Calu3 (cell line): ENCODE measurements around the gene TTC28. TPM values are rescaled to one million over a fixed set of nuclear protein-coding genes. Genes with fewer than 3 reads are reported as not detected.

Experiments
- BruUV-seq: library from RNA; stranded (reverse); fragments of 400-500 nt; replicated peaks from 2 replicates; lab custom pipeline; 2021; lab: Mats Ljungman, UMichigan
- CTCF ChIA-PET: fragments of 300-600 bp; sonication (Branson Sonifier 250); formaldehyde crosslinking; loops from one replicate; lab custom pipeline; 2022; ENCODE audit warnings: antibody characterized with exemption; lab: Charles Lee
- DNase-seq: peaks from one replicate; pipeline ENCODE4 v3.0.0; 2022
- H3K27ac Mint-ChIP-seq: one replicate; pipeline ENCODE4 v1.8.0; 2022; ENCODE audit warnings: mixed read lengths; ENCODE audit not compliant: unreplicated experiment
- H3K27me3 Mint-ChIP-seq: one replicate; pipeline ENCODE4 v1.8.0; 2022; ENCODE audit warnings: mixed read lengths; ENCODE audit not compliant: unreplicated experiment
- H3K36me3 Mint-ChIP-seq: one replicate; pipeline ENCODE4 v1.8.0; 2022; ENCODE audit warnings: mild to moderate bottlenecking, moderate library complexity, mixed read lengths; ENCODE audit not compliant: insufficient read depth, unreplicated experiment
- H3K4me1 Mint-ChIP-seq: one replicate; pipeline ENCODE4 v1.8.0; 2022; ENCODE audit warnings: mild to moderate bottlenecking, low read depth, mixed read lengths; ENCODE audit not compliant: unreplicated experiment
- H3K4me3 Mint-ChIP-seq: one replicate; pipeline ENCODE4 v1.8.0; 2022; ENCODE audit warnings: mild to moderate bottlenecking, low read depth, moderate library complexity, mixed read lengths; ENCODE audit not compliant: unreplicated experiment
- H3K9me3 Mint-ChIP-seq: one replicate; pipeline ENCODE4 v1.8.0; 2022; ENCODE audit warnings: low read depth, mixed read lengths; ENCODE audit not compliant: unreplicated experiment
- intact Hi-C: fragments of 100-400 bp; cut with micrococcal nuclease; formaldehyde crosslinking; loops from one replicate; pipeline ENCODE4 v1.10.0; 2022; ENCODE audit not compliant: unreplicated experiment
- total RNA-seq: library from RNA; stranded (reverse); gene quantifications from 2 replicates; pipeline ENCODE4 v1.2.3, GENCODE V29; 2022
- TF ChIP-seq, protein P1 (sequence below): fragments of 200-600 bp; IDR thresholded peaks from one replicate; pipeline ENCODE4 v1.8.0; 2022; ENCODE audit warnings: antibody characterized with exemption; ENCODE audit not compliant: unreplicated experiment

TTC28 gene
- total RNA-seq, 1 experiment from 2014 or later: 5.2 TPM

DNA sequence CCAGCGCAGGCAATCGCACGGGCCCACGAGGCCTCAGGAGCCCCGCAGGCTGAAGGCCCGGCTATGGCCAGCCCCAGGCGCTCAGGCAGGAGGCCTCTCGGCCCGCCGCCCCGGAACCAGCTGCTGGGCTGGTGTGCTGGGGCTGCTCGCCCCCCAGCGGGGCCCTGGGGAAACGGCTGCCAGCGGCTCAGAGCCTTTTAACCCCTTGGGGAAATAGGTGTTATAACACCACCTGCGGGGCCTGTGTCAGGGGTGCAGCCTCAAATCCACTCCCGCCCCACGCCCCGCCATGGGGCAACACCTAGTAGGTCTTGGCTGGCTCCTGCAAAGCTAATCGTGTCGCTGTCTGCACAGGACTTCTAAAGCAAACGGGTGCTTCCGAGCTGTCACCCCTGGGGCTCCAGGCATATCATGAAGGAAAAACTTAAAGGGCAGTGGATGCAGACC, 237.4 kb downstream of the TTC28 start:
- TF ChIP-seq, protein P1, sequence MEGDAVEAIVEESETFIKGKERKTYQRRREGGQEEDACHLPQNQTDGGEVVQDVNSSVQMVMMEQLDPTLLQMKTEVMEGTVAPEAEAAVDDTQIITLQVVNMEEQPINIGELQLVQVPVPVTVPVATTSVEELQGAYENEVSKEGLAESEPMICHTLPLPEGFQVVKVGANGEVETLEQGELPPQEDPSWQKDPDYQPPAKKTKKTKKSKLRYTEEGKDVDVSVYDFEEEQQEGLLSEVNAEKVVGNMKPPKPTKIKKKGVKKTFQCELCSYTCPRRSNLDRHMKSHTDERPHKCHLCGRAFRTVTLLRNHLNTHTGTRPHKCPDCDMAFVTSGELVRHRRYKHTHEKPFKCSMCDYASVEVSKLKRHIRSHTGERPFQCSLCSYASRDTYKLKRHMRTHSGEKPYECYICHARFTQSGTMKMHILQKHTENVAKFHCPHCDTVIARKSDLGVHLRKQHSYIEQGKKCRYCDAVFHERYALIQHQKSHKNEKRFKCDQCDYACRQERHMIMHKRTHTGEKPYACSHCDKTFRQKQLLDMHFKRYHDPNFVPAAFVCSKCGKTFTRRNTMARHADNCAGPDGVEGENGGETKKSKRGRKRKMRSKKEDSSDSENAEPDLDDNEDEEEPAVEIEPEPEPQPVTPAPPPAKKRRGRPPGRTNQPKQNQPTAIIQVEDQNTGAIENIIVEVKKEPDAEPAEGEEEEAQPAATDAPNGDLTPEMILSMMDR: peak; percentile 79
- DNase-seq: peak; percentile 81
- no TSS peak for BruUV-seq
- no peaks in the 10 kb centered on the region for H3K9me3 Mint-ChIP-seq
- CTCF ChIA-PET: interaction anchor here (0.7 to 1.6 kb wide), 3 partner anchors 20 to 390 kb away, joined by 3 to 6 read pairs (median 5); no protein-coding TSS in a partner anchor
- H3K27ac Mint-ChIP-seq: no peak overlapping the region
- H3K4me1 Mint-ChIP-seq: peaks cover 8% of the 10 kb centered on the region
- H3K4me3 Mint-ChIP-seq: peak overlapping the region; percentile 67
- H3K27me3 Mint-ChIP-seq: peaks cover 46% of the 10 kb centered on the region
- H3K36me3 Mint-ChIP-seq: peaks cover 5% of the 10 kb centered on the region
- intact Hi-C loops: loop anchor here (5.0 to 10.0 kb wide), 2 partner anchors 57 to 155 kb away; no protein-coding TSS in a partner anchor

- BruUV-seq: no TSS peak
- DNase-seq: no peak
- CTCF ChIA-PET: interaction anchor here (0.7 to 1.6 kb wide), 3 partner anchors 20 to 390 kb away, joined by 3 to 6 read pairs (median 5); no protein-coding TSS in a partner anchor
- H3K36me3 Mint-ChIP-seq: peaks cover 5% of the 10 kb centered on the region
- TF ChIP-seq, protein P1: no peak
- peaks cover 43% of the 10 kb centered on the region for H3K27me3 Mint-ChIP-seq
- no peaks in the 10 kb centered on the region for H3K9me3 Mint-ChIP-seq
- no peak overlapping the region for H3K27ac Mint-ChIP-seq
- H3K4me1 Mint-ChIP-seq: peaks cover 8% of the 10 kb centered on the region
- intact Hi-C loops: loop anchor here (1.0 to 10.0 kb wide), 3 partner anchors 57 to 390 kb away; no protein-coding TSS in a partner anchor
- peak overlapping the region; percentile 67 for H3K4me3 Mint-ChIP-seq
Observed at GRCh38 chr22:28441720-28442263, 237.8 kb downstream of the TTC28 start.

- H3K4me3 Mint-ChIP-seq: no peak overlapping the region
Observed at GRCh38 chr22:28440592-28441390, 238.8 kb downstream of the TTC28 start.

More at GRCh38 chr22:28440592-28441390, 238.8 kb downstream of the TTC28 start:
- no peaks in the 10 kb centered on the region for H3K9me3 Mint-ChIP-seq
- peaks cover 39% of the 10 kb centered on the region for H3K27me3 Mint-ChIP-seq
- no peak for DNase-seq
- CTCF ChIA-PET: interaction anchor here (0.9 kb wide), 1 partner anchor 390 kb away, joined by 3 read pairs; no protein-coding TSS in a partner anchor
- intact Hi-C loops: loop anchor here (1.0 to 10.0 kb wide), 3 partner anchors 56 to 389 kb away; no protein-coding TSS in a partner anchor
- BruUV-seq: no TSS peak
- H3K36me3 Mint-ChIP-seq: peaks cover 5% of the 10 kb centered on the region
- TF ChIP-seq, protein P1: no peak
- no peak overlapping the region for H3K27ac Mint-ChIP-seq
- H3K4me1 Mint-ChIP-seq: peaks cover 8% of the 10 kb centered on the region
